Lung (tissue), 12 donors: ENCODE results near the gene CCNT1. TPM values are rescaled to one million over a fixed set of nuclear protein-coding genes. Genes with fewer than 3 reads are reported as not detected.

Source experiments
- ATAC-seq: fragments of 200-7000 bp; cut with Tn5 transposase; one replicate; pipeline ENCODE4 v1.9.1; 2020; ENCODE audit warnings: moderate number of reproducible peaks; ENCODE audit not compliant: insufficient read depth, low FRiP score
- DNase-seq, 3 donors: peaks; one replicate each; pipeline ENCODE4 v3.0.0-alpha.2; 2013 to 2017
- H3K27ac ChIP-seq, 2 donors: one replicate each; pipeline ENCODE4 v1.5.1; 2013; ENCODE audit warnings: mild to moderate bottlenecking in 2 of 2, moderate library complexity in 2 of 2, control low read depth in 1 of 2, inconsistent platforms in 1 of 2, low read depth in 1 of 2, low read length in 1 of 2
- H3K27me3 ChIP-seq, 3 donors: one replicate each; pipeline ENCODE4 v1.5.1; 2013; ENCODE audit warnings: low read length in 2 of 3; ENCODE audit not compliant: control insufficient read depth in 3 of 3, insufficient read depth in 3 of 3
- H3K36me3 ChIP-seq, 4 donors: one replicate each; pipeline ENCODE4 v1.5.1; 2013; ENCODE audit warnings: low read length in 4 of 4, mild to moderate bottlenecking in 1 of 4, moderate library complexity in 1 of 4; ENCODE audit not compliant: control insufficient read depth in 4 of 4, insufficient read depth in 4 of 4
- H3K4me1 ChIP-seq, 5 donors: one replicate each; pipeline ENCODE4 v1.5.1; 2013; ENCODE audit warnings: low read length in 5 of 5, mild to moderate bottlenecking in 2 of 5, moderate library complexity in 1 of 5; ENCODE audit not compliant: control insufficient read depth in 5 of 5, insufficient read depth in 5 of 5
- H3K4me3 ChIP-seq: one replicate; pipeline ENCODE4 v1.5.1; 2013; ENCODE audit warnings: mild to moderate bottlenecking, control low read depth, moderate library complexity
- H3K9ac ChIP-seq, 2 donors: one replicate each; pipeline ENCODE4 v1.5.1; 2013; ENCODE audit warnings: low read length in 2 of 2, control low read depth in 1 of 2; ENCODE audit not compliant: insufficient read depth in 1 of 2
- H3K9me3 ChIP-seq, 4 donors: one replicate each; pipeline ENCODE4 v1.5.1; 2013; ENCODE audit warnings: low read length in 3 of 4, mild to moderate bottlenecking in 1 of 4, moderate library complexity in 1 of 4; ENCODE audit not compliant: control insufficient read depth in 4 of 4, insufficient read depth in 3 of 4
- CTCF ChIP-seq: IDR thresholded peaks from 2 replicates; pipeline ENCODE4 v1.5.1; 2012; ENCODE audit warnings: mild to moderate bottlenecking; ENCODE audit errors: control extremely low read depth, extremely low read depth
- WGBS, 2 donors: extraction: QIAGEN DNeasy Blood & Tissue Kit; methylation state at CpG; one replicate each; pipeline ENCODE4 v1.1.7; 2013; 5-methylcytosine and 5-hydroxymethylcytosine counted together
- polyA plus RNA-seq, 2 donors: library from polyadenylated mRNA; stranded (reverse); fragments of 200-250 nt; gene quantifications; one replicate each; pipeline ENCODE4 v1.2.1, GENCODE V29; 2013
- total RNA-seq, 2 donors: library from RNA; depleted of rRNA in 1 of 2; stranded (reverse); fragments of >200 nt in 1 of 2; gene quantifications; one replicate each; pipeline ENCODE4 v1.2.1, GENCODE V29; 2014 to 2021
- donor health status: control.
- donor health status: control.
- donor health status: Bipolar disorder and iron deficiency.
- donor health status: healthy.
- donor health status: DM: yes; HTN: yes; CAD: no.

Gene CCNT1
- total and polyA plus RNA-seq, 4 donors: 4.8 to 41.1 (median 16.2) TPM

DNA sequence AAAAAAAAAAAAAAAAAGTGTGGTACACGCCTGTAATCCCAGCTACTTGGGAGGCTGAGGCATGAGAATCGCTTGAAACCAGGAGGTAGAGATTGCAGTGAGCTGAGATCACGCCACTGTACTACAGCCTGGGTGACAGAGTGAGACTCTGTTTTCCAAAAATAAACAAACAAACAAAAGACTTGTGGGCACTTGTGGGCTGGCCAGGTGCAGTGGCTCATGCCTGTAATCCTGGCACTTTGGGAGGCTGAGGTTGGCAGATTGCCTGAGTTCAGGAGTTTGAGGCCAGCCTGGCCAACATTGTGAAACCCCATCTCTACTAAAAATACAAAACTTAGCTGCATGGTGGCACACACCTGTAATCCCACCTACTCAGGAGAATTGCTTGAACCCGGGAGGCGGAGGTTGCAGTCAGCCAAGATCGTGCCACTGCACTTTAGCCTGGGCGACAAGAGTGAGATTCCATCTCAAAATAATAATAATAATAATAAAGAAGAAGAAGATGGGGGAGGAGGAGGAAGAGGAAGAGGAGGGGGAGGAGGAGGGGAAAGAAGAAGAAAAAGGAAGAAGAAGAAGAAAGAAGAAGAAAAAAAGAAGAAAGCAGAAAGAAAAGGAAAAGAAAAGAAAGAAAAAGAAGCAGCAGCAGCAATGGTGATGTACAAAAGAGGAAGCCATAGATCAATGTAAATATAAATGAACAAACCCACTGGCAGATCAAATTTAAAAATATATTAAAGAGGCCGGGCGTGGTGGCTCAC lies 27.9 kb upstream of the CCNT1 start:
- no peak for TF ChIP-seq CTCF
- DNase-seq (no peak), ATAC-seq (no peak)
- Histone ChIP-seq H3K9ac (no peak overlapping the region), H3K27me3 (peaks cover 0 to 4% (median 0%) of the 10 kb centered on the region in 3 donors), H3K4me3 (no peak overlapping the region), H3K36me3 (no peaks in the 10 kb centered on the region), H3K4me1 (no peaks in the 10 kb centered on the region), H3K27ac (no peak overlapping the region), H3K9me3 (no peaks in the 10 kb centered on the region)
- WGBS, 2 donors: 72 to 83% methylated on average over 9 of the region's 9 CpGs

DNA sequence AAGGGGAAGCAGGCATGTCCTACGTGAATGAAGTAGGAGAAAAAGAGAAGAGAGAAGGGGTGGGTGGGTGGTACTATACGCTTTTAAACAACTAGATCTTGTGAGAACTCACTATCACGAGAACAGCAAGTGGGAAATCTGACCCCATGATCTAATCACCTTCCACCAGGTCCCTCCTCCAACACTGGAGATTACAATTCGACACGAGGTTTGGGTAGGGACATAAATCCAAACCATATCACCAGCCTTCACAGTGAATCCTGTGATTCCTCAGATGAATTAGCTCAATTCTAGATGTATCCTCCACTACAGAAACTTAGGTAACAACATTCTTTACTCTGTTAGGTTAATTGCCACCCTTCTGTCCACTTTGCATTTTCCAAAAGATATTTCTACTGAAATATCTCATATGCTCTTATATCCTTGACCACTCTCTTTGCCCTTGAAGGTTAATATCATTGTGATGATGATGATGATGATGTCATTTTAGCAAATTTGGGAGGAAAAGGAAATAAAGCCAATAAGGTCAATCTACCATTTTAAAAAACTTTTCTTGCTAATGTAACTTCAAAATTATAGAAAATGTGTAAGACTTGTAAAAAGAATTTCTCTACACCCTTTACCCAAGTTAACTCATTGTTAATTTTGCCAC lies 23.2 kb upstream of the CCNT1 start:
- no peak overlapping the region for H3K27ac ChIP-seq
- no peaks in the 10 kb centered on the region for H3K9me3 ChIP-seq
- no peak for TF ChIP-seq CTCF
- no peak for ATAC-seq
- no peaks in the 10 kb centered on the region for H3K36me3 ChIP-seq
- no peaks in the 10 kb centered on the region for H3K4me1 ChIP-seq
- H3K27me3 ChIP-seq: peaks cover 0 to 4% (median 2%) of the 10 kb centered on the region in 3 donors
- no peak overlapping the region for H3K4me3 ChIP-seq
- no peak for DNase-seq
- H3K9ac ChIP-seq: no peak overlapping the region
- 39 to 41% methylated on average over 5 of the region's 5 CpGs for WGBS, 2 donors

- no peak for ATAC-seq
- no peaks in the 10 kb centered on the region for H3K4me1 ChIP-seq
Observed at GRCh38 chr12:48736456-48736855, 19.9 kb upstream of the CCNT1 start.

More at GRCh38 chr12:48736456-48736855, 19.9 kb upstream of the CCNT1 start:
- Histone ChIP-seq H3K36me3 (no peaks in the 10 kb centered on the region), H3K9ac (no peak overlapping the region), H3K9me3 (no peaks in the 10 kb centered on the region), H3K27me3 (peaks cover 0 to 4% (median 2%) of the 10 kb centered on the region in 3 donors), H3K4me3 (no peak overlapping the region), H3K27ac (no peak overlapping the region)
- no peak for TF ChIP-seq CTCF
- DNase-seq: no peak
- 50 to 56% methylated on average over 1 of the region's 1 CpG for WGBS, 2 donors
